ENCODE results near the gene NKRF.

DNA sequence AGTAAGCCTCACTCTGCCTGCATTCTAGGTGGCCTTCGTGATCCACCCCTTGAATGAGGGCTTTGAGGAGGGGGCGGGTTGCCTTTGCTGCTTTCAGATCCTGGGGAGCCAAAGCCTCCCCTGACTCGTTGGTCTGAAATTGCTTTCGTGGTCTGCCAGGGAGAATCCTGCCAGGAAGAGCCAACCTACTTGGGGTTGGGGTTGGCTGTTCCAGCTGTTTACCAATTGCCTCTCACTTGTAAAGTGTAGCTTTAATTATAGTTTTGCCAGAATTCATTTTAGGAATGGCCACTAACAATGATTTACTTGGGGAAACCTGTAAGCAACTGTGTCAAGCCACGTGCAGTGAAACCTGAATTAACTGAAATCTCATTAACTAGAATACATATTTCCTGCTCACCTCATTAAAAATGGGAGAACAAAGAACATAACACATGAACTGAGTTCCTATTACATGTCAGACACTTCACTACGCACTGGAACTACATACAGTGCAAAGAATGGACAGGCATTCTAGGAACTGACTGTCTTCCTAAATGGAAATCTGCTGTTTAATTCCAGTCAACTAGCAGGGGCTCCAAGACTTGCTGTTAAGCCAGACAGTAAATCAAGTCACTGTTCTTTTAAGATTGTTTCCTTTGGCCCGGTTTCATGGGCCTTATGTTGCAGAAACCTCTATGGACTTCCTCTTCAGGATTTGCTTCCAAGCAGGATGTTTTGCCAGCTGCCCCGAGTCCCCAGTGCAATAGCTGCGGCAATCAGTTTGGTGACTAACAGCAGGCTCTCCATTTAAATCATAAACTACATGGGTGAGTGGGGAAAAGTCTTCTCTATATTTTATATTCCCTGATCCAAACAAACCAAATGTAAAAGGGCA, 16.4 kb upstream of the NKRF start:
- TF ChIP-seq, protein P1, sequence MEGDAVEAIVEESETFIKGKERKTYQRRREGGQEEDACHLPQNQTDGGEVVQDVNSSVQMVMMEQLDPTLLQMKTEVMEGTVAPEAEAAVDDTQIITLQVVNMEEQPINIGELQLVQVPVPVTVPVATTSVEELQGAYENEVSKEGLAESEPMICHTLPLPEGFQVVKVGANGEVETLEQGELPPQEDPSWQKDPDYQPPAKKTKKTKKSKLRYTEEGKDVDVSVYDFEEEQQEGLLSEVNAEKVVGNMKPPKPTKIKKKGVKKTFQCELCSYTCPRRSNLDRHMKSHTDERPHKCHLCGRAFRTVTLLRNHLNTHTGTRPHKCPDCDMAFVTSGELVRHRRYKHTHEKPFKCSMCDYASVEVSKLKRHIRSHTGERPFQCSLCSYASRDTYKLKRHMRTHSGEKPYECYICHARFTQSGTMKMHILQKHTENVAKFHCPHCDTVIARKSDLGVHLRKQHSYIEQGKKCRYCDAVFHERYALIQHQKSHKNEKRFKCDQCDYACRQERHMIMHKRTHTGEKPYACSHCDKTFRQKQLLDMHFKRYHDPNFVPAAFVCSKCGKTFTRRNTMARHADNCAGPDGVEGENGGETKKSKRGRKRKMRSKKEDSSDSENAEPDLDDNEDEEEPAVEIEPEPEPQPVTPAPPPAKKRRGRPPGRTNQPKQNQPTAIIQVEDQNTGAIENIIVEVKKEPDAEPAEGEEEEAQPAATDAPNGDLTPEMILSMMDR (IDR thresholded peaks at IDR 0.05; ENCODE audit: insufficient read depth, low read depth, low read length): no peak
- TF ChIP-seq EZH2 (IDR thresholded peaks at IDR 0.05; ENCODE audit: insufficient read depth, low read length): no peak

Data from astrocyte (in vitro differentiated cells and primary cell).